SJCRH30 (cell line): ENCODE measurements around the gene KLK1. TPM values are rescaled to one million over a fixed set of nuclear protein-coding genes. Genes with fewer than 3 reads are reported as not detected.
A peak's percentile ranks its signal among the peaks of the same experiment; 100 is the strongest.
"Not testable (repeated sequence)": the region's sequence is repeated elsewhere in the genome, so short reads cannot be mapped to it uniquely, and the experiment has no call there.

ENCODE experiments used
- DNase-seq, 2 experiments: peaks; one replicate each; pipeline ENCODE4 v3.0.0-alpha.2; 2015 to 2020
- H3K27ac ChIP-seq: fragments of 250-450 bp; sonication (Bioruptor Pico); 2 replicates; pipeline ENCODE4 v1.5.1; 2020; ENCODE audit warnings: mild to moderate bottlenecking, moderate library complexity
- H3K27me3 ChIP-seq: fragments of 250-450 bp; sonication (Bioruptor Pico); 2 replicates; pipeline ENCODE4 v1.5.1; 2020; ENCODE audit warnings: mild to moderate bottlenecking, moderate library complexity
- H3K36me3 ChIP-seq: fragments of 250-450 bp; sonication (Bioruptor Pico); 2 replicates; pipeline ENCODE4 v1.5.1; 2020; ENCODE audit warnings: mild to moderate bottlenecking, moderate library complexity
- H3K4me1 ChIP-seq: fragments of 250-450 bp; sonication (Bioruptor Pico); 2 replicates; pipeline ENCODE4 v1.5.1; 2020; ENCODE audit warnings: mild to moderate bottlenecking, moderate library complexity
- H3K4me3 ChIP-seq: fragments of 250-450 bp; sonication (Bioruptor Pico); 2 replicates; pipeline ENCODE4 v1.5.1; 2020; ENCODE audit warnings: mild to moderate bottlenecking, moderate library complexity
- H3K9me3 ChIP-seq: fragments of 250-450 bp; sonication (Bioruptor Pico); replicated peaks from 2 replicates; pipeline ENCODE4 v1.5.1; 2020; ENCODE audit warnings: mild to moderate bottlenecking, moderate library complexity
- total RNA-seq: library from RNA; depleted of rRNA; stranded (reverse); fragments of >200 nt; shearing (Covaris generic); gene quantifications from 2 replicates; pipeline ENCODE4 v1.2.3, GENCODE V29; 2014

Gene KLK1
- total RNA-seq, 1 experiment from 2014 or later, result 0.18 TPM

- DNase-seq, result no peak
- no peaks in the 10 kb centered on the region for H3K36me3 ChIP-seq
- H3K9me3 ChIP-seq, result no peaks in the 10 kb centered on the region
- H3K4me1 ChIP-seq, result no peaks in the 10 kb centered on the region
- H3K27me3 ChIP-seq, result no peaks in the 10 kb centered on the region
- H3K4me3 ChIP-seq, result no peak overlapping the region
- no peak overlapping the region for H3K27ac ChIP-seq
Observed at GRCh38 chr19:50814883-50815282, 8.7 kb downstream of the KLK1 start.

GRCh38 chr19:50812474-50812873, 11.1 kb downstream of the KLK1 start:
- DNase-seq, result no peak
- Histone ChIP-seq H3K27me3 (no peaks in the 10 kb centered on the region), H3K36me3 (no peaks in the 10 kb centered on the region), H3K27ac (no peak overlapping the region), H3K4me3 (no peak overlapping the region), H3K9me3 (no peaks in the 10 kb centered on the region), H3K4me1 (no peaks in the 10 kb centered on the region)

- not testable (repeated sequence) for H3K4me1 ChIP-seq, H3K36me3 ChIP-seq, H3K9me3 ChIP-seq, H3K27me3 ChIP-seq, DNase-seq, H3K27ac ChIP-seq, H3K4me3 ChIP-seq
Observed at GRCh38 chr19:50811622-50812238, 11.9 kb downstream of the KLK1 start.

GRCh38 chr19:50808856-50809255, 14.7 kb downstream of the KLK1 start:
- no peaks in the 10 kb centered on the region for H3K9me3 ChIP-seq
- no peak overlapping the region for H3K27ac ChIP-seq
- H3K27me3 ChIP-seq, result no peaks in the 10 kb centered on the region
- no peaks in the 10 kb centered on the region for H3K4me1 ChIP-seq
- H3K4me3 ChIP-seq, result no peak overlapping the region
- DNase-seq, result no peak
- H3K36me3 ChIP-seq, result no peaks in the 10 kb centered on the region

GRCh38 chr19:50804420-50805272, 18.9 kb downstream of the KLK1 start:
- no peaks in the 10 kb centered on the region for H3K27me3 ChIP-seq
- H3K9me3 ChIP-seq, result no peaks in the 10 kb centered on the region
- peak; percentile 99 for DNase-seq
- peak overlapping the region; percentile 88 for H3K4me3 ChIP-seq
- peak overlapping the region; percentile 98 for H3K27ac ChIP-seq
- peaks cover 36% of the 10 kb centered on the region for H3K36me3 ChIP-seq
- no peaks in the 10 kb centered on the region for H3K4me1 ChIP-seq

GRCh38 chr19:50803633-50804419, 19.8 kb downstream of the KLK1 start:
- no peaks in the 10 kb centered on the region for H3K9me3 ChIP-seq
- no peaks in the 10 kb centered on the region for H3K4me1 ChIP-seq
- H3K4me3 ChIP-seq, result peak overlapping the region; percentile 88
- no peaks in the 10 kb centered on the region for H3K27me3 ChIP-seq
- DNase-seq, result peak; percentile 42 to 60
- H3K27ac ChIP-seq, result peak overlapping the region; percentile 98
- H3K36me3 ChIP-seq, result peaks cover 44% of the 10 kb centered on the region

- Histone ChIP-seq H3K4me1 (no peaks in the 10 kb centered on the region), H3K27ac (no peak overlapping the region), H3K4me3 (no peak overlapping the region), H3K27me3 (no peaks in the 10 kb centered on the region), H3K36me3 (peaks cover 71% of the 10 kb centered on the region), H3K9me3 (no peaks in the 10 kb centered on the region)
- no peak for DNase-seq
Observed at GRCh38 chr19:50801107-50801506, 22.5 kb downstream of the KLK1 start.

- no peaks in the 10 kb centered on the region for H3K27me3 ChIP-seq
- no peak for DNase-seq
- H3K4me3 ChIP-seq, result no peak overlapping the region
- no peak overlapping the region for H3K27ac ChIP-seq
- H3K9me3 ChIP-seq, result no peaks in the 10 kb centered on the region
- no peaks in the 10 kb centered on the region for H3K4me1 ChIP-seq
- peaks cover 72% of the 10 kb centered on the region for H3K36me3 ChIP-seq
Observed at GRCh38 chr19:50799547-50799851, 24.1 kb downstream of the KLK1 start.

- H3K36me3 ChIP-seq, result peaks cover 72% of the 10 kb centered on the region
Observed at GRCh38 chr19:50798659-50799546, 24.7 kb downstream of the KLK1 start.

GRCh38 chr19:50797781-50798658, 25.6 kb downstream of the KLK1 start:
- Histone ChIP-seq H3K36me3 (peaks cover 64% of the 10 kb centered on the region), H3K4me1 (no peaks in the 10 kb centered on the region), H3K9me3 (no peaks in the 10 kb centered on the region), H3K4me3 (no peak overlapping the region), H3K27me3 (no peaks in the 10 kb centered on the region), H3K27ac (no peak overlapping the region)
- DNase-seq, result no peak

More at GRCh38 chr19:50798659-50799546, 24.7 kb downstream of the KLK1 start:
- DNase-seq, result no peak
- H3K4me3 ChIP-seq, result no peak overlapping the region
- H3K9me3 ChIP-seq, result no peaks in the 10 kb centered on the region
- no peaks in the 10 kb centered on the region for H3K4me1 ChIP-seq
- no peak overlapping the region for H3K27ac ChIP-seq
- H3K27me3 ChIP-seq, result no peaks in the 10 kb centered on the region

- H3K9me3 ChIP-seq, result no peaks in the 10 kb centered on the region
- no peak overlapping the region for H3K4me3 ChIP-seq
- H3K36me3 ChIP-seq, result peaks cover 61% of the 10 kb centered on the region
- H3K4me1 ChIP-seq, result no peaks in the 10 kb centered on the region
- H3K27me3 ChIP-seq, result no peaks in the 10 kb centered on the region
- H3K27ac ChIP-seq, result no peak overlapping the region
- DNase-seq, result no peak
Observed at GRCh38 chr19:50797429-50797780, 26.2 kb downstream of the KLK1 start.

- Histone ChIP-seq H3K4me1 (no peaks in the 10 kb centered on the region), H3K4me3 (no peak overlapping the region), H3K27me3 (no peaks in the 10 kb centered on the region), H3K9me3 (no peaks in the 10 kb centered on the region), H3K27ac (no peak overlapping the region), H3K36me3 (peaks cover 55% of the 10 kb centered on the region)
- no peak for DNase-seq
Observed at GRCh38 chr19:50796634-50797428, 26.8 kb downstream of the KLK1 start.

GRCh38 chr19:50796128-50796633, 27.4 kb downstream of the KLK1 start:
- H3K36me3 ChIP-seq, result peaks cover 48% of the 10 kb centered on the region
- no peaks in the 10 kb centered on the region for H3K27me3 ChIP-seq
- DNase-seq, result no peak
- no peaks in the 10 kb centered on the region for H3K9me3 ChIP-seq
- no peak overlapping the region for H3K27ac ChIP-seq
- no peaks in the 10 kb centered on the region for H3K4me1 ChIP-seq
- no peak overlapping the region for H3K4me3 ChIP-seq
